ENCODE results near the gene BIN2.
A peak's percentile ranks its signal among the peaks of the same experiment; 100 is the strongest.

The BIN2 gene

GRCh38 chr12:51368640-51369517 lies 44.9 kb upstream of the BIN2 start:
- DNase-seq (ENCODE audit: low read depth): peak; percentile 82
- no peak overlapping the region for H3K4me3 ChIP-seq (replicated peaks; ENCODE audit: low read depth, low read length)
- no peak for TF ChIP-seq CTCF (IDR thresholded peaks at IDR 0.05; ENCODE audit: low read length, missing control alignments)

- no peak for DNase-seq (ENCODE audit: low read depth)
- H3K4me3 ChIP-seq (replicated peaks; ENCODE audit: low read depth, low read length): no peak overlapping the region
Measured at GRCh38 chr12:51365276-51365675, 41.3 kb upstream of the BIN2 start.

GRCh38 chr12:51364001-51364400 lies 40.0 kb upstream of the BIN2 start:
- H3K4me3 ChIP-seq (replicated peaks; ENCODE audit: low read depth, low read length): no peak overlapping the region
- no peak for DNase-seq (ENCODE audit: low read depth)
- TF ChIP-seq CTCF (IDR thresholded peaks at IDR 0.05; ENCODE audit: low read length, missing control alignments): no peak

More at GRCh38 chr12:51365276-51365675, 41.3 kb upstream of the BIN2 start:
- no peak for TF ChIP-seq CTCF (IDR thresholded peaks at IDR 0.05; ENCODE audit: low read length, missing control alignments)

GRCh38 chr12:51362747-51363342 lies 38.9 kb upstream of the BIN2 start:
- no peak for DNase-seq (ENCODE audit: low read depth)
- no peak for TF ChIP-seq CTCF (IDR thresholded peaks at IDR 0.05; ENCODE audit: low read length, missing control alignments)
- H3K4me3 ChIP-seq (replicated peaks; ENCODE audit: low read depth, low read length): no peak overlapping the region

- no peak for DNase-seq (ENCODE audit: low read depth)
- TF ChIP-seq CTCF (IDR thresholded peaks at IDR 0.05; ENCODE audit: low read length, missing control alignments): no peak
- H3K4me3 ChIP-seq (replicated peaks; ENCODE audit: low read depth, low read length): no peak overlapping the region
Measured at GRCh38 chr12:51362307-51362706, 38.3 kb upstream of the BIN2 start.

GRCh38 chr12:51361161-51362016 lies 37.4 kb upstream of the BIN2 start:
- H3K4me3 ChIP-seq (replicated peaks; ENCODE audit: low read depth, low read length): no peak overlapping the region
- no peak for TF ChIP-seq CTCF (IDR thresholded peaks at IDR 0.05; ENCODE audit: low read length, missing control alignments)
- no peak for DNase-seq (ENCODE audit: low read depth)

Data from fibroblast of pulmonary artery (primary cell).